GM12875 (cell line): ENCODE data around the gene SNRPB2.

Experiments used
- H3K4me3 ChIP-seq: one replicate; pipeline ENCODE4 v1.5.1; 2011; ENCODE audit warnings: low read depth, low read length, control low read depth
- CTCF ChIP-seq: IDR thresholded peaks from 2 replicates; pipeline ENCODE4 v1.5.1; 2011; ENCODE audit warnings: low read depth, mild to moderate bottlenecking, control low read depth, inconsistent platforms, low read length, moderate library complexity, borderline replicate concordance; ENCODE audit not compliant: insufficient read depth

Gene SNRPB2

GRCh38 chr20:16719421-16719820, 10.4 kb upstream of the SNRPB2 start:
- no peak for TF ChIP-seq CTCF
- H3K4me3 ChIP-seq: no peak overlapping the region

GRCh38 chr20:16729080-16729479, 746 bp upstream of the SNRPB2 start:
- no peak overlapping the region for H3K4me3 ChIP-seq
- no peak for TF ChIP-seq CTCF

- no peak for TF ChIP-seq CTCF
- no peak overlapping the region for H3K4me3 ChIP-seq
Measured at GRCh38 chr20:16732506-16733152, 2.8 kb downstream of the SNRPB2 start.

GRCh38 chr20:16740365-16741072, 10.7 kb downstream of the SNRPB2 start:
- no peak overlapping the region for H3K4me3 ChIP-seq
- TF ChIP-seq CTCF: no peak

- TF ChIP-seq CTCF: no peak
Measured at GRCh38 chr20:16744178-16744807, 14.5 kb downstream of the SNRPB2 start.

GRCh38 chr20:16745204-16745603, 15.4 kb downstream of the SNRPB2 start:
- no peak overlapping the region for H3K4me3 ChIP-seq
- no peak for TF ChIP-seq CTCF

More at GRCh38 chr20:16744178-16744807, 14.5 kb downstream of the SNRPB2 start:
- H3K4me3 ChIP-seq: no peak overlapping the region
